Lung microvascular endothelial cell (primary cell): Measurements from ENCODE around the gene EREG. TPM values are rescaled to one million over a fixed set of nuclear protein-coding genes. Genes with fewer than 3 reads are reported as not detected.
"Not testable (repeated sequence)": the region's sequence is repeated elsewhere in the genome, so short reads cannot be mapped to it uniquely, and the experiment has no call there.

Source experiments
- DNase-seq, 2 donors: peaks; one replicate each; pipeline versions ENCODE4 v3.0.0 to v3.0.0-alpha.2; 2010; ENCODE audit warnings: low read depth in 2 of 2
- total RNA-seq: library from RNA; depleted of rRNA; stranded (reverse); fragments of >200 nt; gene quantifications from 2 replicates; pipeline ENCODE4 v1.2.1, GENCODE V29; 2014

EREG gene
- total RNA-seq, 1 donor from 2014 or later, result not detected

DNA sequence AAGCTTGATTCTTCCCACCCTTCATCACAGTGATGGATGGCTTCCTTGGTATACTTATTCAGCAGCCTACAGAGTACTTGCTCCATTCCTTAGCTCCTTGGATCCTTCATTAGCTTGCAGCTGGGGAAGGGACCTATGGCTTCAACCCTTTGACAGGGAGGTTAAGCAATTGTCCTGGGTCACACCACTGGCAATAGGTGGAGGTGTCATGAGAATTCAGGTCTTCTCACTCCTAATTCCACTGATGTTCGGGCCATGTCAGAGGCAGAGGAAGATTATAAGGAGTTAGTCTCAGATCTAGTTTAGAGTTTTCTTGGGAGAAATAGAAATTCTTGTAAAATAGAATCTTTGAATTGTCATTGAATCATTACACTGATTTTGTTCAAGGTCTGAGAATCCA, 24.5 kb downstream of the EREG start:
- DNase-seq, result no peak

DNA sequence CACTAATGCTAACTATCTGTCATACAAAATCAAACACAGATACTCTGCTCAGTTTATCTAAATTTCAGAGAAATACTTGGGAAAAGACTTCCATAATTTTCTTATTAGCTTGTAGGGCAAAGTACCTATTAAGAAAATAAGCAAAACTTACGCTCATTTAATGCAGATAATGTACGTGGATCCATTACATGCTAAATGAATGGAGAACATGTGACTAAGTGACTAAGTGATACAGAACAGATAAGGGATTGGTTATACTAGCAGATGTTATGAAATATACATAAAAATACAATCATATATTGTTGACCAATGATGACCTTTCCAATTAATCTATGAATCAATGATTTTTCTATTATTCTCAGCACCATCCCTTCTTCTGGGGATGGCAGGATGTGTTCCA, 25.7 kb downstream of the EREG start:
- no peak for DNase-seq

DNA sequence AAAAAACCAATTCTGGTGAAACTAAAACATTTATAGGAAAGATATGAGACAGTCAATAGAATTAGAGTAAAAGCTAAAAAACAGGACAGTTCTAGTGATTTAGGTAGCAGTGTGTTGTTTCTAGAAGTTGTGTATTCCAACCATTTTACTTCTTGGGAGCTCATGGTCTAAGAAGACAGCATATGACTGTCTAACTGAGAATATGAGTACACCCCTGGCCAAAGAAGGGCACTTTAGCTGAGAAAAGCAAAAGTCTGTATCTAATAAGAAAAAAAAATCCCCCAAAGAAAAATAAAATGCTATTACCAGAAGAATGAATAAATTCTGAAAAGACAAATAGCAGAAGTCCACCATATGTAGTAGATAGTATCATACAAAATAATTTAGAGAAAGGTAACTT, 26.4 kb downstream of the EREG start:
- DNase-seq, result no peak

DNA sequence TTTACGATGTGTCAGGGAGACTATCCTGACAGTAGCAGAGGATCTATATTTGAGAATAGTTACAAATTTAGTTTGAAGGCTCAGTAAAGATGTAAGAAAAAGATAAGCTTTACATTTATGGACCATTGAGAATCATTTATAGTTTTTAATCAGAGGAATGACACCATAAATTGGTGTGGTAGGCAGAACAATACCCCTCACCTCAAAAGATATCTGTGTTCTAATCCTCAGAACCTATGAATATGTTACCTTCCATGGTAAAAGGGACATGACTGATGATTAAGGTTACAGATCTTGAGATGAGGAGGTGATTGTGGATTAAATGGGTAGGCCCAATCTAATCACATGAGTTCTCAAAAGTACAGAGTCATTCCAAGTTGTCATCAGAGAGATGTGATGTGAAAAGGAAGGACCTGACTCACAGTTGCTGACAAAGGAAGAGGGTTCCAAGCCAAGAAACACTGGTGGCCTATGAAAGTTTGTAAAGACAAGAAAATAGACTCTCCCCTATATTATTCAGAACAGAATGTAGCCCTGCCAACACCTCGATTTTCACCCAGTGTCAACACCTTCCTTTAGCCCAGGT, 27.0 kb downstream of the EREG start:
- DNase-seq, result peak in 1 of 2 donors; percentile 92

DNA sequence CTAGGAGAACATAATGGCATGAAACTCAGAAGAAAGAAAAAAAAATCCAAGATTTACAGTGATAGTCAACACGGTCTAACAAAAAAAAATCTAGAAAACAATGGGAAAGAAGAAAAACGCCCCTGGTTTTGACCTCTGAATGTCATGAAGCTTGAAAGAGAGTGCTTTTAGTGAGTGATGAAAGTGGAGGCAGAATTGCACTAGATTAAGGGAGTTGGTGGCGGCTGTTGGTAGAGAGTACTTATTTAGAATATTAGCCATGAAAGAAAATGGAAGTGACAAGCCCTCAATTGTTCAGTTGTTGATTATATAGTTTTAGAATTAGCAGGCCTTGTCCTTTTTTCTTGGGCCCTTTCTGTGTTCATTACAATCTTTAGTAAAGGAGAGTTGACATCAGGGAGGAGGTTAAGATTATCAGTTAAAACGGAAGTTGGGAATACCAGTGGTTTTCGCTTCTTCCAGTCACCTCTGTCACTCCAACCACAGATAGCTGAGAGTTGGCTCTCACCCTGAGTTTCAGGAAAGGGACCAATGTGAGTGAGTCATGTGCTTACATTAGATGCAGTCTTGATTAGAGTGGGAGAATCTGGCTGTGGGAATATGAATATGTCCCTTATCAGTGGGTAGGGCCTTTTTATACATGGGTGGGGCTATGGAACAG, 29.7 kb downstream of the EREG start:
- peak; percentile 14 to 73 for DNase-seq

DNA sequence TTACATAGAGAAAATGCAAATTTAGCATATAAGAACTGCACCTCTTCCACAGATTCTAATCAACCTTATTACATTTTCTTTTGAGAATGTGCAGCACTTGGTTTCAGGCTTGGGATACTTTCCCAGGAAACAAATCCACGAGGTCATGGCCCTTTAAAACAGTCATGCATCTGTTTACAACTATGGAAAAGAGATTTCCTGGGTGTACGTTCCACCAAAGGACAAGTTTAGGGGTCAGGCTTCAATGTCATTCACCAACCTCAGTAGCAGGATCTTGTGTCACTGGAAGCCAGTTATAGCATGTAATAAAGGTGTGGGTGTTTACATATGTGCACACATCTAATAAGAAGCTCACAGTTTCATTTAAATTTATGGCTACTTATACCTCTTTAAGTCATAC, 30.7 kb downstream of the EREG start:
- peak in 1 of 2 donors; percentile 14 for DNase-seq

DNA sequence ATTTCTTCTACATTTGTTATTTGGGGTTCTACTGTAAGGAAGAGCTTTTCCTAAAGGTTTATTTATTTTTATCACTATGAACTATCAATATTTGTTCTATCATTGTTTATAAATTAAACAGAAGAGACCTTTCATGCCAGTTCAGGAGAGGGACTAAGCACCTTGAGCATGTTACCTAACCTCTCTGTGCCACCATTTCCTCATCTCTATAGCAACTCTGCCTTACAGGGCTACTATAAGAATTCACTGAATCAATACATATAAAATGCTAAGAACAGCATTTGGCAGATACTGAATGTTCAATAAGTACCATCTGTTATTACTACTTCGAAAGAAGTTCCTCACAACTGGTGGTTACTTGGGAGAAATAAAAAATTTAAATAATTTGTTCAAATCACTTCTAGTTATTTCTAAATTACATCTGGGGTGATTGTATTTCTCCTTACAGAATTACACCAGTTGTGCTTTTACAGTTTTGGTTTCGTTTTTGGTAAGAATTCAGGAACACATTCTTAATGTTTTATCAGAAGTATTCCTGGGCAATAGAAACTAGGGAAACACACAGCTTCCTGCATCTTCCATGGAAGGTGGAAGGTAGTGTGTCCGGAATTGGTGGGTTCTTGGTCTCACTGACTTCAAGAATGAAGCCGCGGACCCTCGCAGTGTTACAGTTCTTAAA, 32.9 kb downstream of the EREG start:
- DNase-seq, result peak in 1 of 2 donors; percentile 43

DNA sequence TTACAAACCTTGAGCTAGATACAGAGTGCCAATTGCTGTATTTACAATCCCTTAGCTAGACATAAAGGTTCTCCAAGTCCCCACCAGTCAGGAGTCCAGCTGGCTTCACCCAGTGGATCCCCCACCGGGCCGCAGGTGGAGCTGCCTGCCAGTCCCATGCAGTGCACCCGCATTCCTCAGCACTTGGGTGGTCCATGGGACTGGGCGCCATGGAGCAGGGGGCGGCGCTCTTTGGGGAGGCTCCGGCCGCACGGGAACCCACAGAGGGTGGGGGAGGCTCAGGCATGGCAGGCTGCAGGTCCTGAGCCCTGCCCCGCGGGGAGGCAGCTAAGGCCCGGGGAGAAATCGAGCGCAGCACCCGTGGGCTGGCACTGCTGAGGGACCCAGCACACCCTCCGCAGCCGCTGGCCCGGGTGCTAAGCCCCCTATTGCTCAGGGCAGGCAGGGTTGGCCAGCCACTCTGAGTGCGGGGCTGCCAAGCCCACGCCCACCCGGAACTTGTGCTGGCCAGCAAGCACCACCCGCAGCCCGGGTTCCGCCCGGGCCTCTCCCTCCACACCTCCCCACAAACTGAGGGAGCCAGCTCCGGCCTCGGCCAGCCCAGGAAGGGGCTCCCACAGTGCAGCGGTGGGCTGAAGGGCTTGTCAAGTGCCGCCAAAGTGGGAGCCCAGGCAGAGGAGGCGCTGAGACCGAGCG, 34.1 kb downstream of the EREG start:
- not testable (repeated sequence) for DNase-seq

DNA sequence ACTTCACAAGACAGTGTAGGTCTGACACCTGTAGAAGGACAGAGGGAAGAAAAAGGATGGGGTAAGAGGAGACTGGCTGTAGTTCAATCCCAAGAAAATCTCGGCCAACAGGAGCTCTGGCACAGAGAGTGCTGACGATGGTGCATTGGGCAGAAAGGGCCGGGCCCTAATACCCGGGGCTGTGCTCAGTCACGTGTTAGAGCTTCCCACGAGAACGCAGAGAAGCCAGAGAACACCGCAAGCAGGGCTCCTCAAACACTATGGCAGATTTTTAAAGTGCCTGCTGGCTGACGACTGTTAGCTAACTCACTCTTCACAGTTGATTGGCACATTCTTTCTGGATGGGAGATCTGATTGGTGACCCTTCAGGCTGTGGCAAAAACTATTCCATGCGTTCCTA, 35.5 kb downstream of the EREG start:
- no peak for DNase-seq

DNA sequence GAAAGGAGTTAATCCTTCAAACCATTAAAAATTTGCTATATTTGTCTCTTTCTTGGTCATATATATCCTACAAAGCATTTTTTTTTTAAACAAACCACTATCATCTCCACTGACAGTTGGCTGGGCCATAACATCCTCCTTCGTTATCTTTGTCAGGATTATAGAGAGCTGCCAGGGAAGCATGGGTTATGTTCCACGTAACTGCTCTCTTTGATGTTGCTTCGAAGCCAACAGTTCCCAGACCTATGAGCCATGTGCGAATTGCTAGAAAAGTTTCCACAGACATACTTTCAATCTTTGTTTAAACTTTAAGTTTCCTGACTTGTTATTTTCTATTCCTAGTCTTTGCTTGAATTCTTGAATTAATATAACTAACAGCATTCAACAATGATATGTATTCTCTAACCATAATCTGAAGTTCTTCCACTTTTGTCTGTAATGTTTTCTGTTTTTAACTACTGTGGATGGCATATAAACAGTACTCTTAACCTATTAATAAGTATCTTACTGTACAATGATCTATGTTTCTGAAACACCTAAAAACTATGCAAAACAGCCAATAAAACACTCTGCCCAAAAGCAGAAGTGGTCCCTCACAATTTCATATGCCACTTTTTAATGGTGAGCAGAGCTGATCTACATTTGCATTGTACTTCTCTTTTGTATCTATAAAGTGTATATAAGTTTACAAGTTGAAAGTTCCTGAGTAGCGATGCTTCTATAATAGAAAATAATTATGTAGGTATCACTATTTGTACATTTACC, 37.9 kb downstream of the EREG start:
- DNase-seq, result no peak

DNA sequence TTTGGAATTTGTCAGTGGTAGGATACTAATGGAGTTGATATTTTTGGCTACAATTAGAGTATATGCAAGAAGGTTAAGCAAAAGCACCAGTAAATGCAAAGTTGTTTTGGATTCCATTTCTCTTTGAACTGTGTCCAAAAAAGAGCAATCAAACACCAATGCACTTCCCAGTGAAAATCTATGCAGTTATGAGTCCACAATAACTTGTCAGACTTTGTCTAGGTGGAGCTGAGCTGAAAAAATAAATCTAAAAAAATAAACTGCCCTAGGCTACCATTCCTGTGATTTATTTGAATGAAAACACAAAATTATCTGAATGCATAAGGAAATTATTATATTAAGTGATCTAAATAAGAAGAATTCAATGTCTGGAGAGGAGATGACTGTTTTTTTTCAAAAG, 42.9 kb downstream of the EREG start:
- DNase-seq, result no peak

DNA sequence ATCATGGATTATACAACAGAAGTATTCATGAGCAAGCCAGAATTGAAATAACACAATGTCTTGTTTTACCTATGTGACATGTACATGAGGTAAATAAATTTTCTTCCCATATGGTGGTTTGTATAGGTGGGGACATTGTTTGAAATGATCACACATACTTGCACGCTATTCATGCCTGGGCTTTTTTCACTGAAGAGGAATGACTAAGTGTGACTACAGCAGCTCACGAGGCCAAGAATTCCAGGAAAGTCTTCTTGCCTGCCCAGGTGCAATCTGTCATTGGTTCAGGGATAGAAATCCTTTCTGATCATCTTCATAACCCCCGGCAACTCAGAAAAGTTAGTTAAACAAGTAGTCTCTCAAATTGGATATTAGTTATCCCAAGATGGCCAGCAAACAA, 43.7 kb downstream of the EREG start:
- peak in 1 of 2 donors; percentile 59 for DNase-seq

DNA sequence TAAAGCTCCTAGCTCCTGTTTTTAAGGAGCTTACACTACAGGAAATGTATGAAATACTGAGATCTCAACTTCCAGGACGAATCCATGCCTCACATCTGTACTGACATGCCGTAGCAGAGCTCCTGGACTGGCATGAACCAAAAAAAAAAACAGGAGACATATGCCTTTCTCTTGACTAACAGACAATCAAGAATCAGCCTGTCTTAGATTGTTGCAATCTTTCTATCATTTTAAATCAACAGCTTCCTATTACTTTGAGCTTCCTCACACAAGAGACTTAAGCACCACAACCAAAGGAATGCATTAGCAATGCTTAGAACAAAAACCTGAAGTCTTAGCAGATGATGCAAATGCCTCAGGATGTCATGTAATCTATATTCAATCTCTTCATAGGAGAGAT, 45.3 kb downstream of the EREG start:
- DNase-seq, result no peak

DNA sequence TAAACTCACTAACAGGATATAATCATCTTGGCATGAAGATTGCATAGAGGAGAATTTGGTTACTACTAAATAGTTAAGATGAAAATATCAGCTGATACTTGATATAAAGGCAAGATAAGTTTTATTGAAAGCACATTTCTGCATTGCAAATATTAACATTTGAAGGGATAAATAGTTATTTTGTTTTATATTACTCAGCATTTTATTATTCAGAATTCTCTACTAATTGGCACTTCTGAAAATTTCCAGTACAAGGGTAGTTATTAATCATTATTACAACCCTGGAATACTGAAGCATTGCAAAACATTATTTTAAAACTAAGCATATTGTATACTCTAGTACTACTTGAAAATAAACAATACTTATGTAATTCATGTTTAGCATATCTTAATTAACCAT, 47.3 kb downstream of the EREG start:
- DNase-seq, result no peak

DNA sequence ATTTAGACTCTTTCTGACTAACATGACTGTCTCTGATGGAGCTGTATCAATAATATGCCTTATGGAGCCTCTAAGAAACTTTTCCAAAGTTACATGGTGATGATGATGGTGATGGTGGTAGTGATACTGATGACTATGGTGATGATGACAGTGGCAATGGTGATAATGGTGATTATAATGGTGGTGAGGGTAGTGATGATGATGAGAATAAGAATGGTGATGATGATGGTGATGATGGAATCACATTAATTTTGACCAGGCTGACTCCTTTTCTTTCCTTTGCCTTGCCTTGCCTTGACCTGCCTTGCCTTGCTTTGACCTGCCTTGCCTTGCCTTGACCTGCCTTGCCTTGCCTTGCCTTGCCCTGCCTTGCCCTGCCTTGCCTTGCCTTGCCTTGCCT, 48.3 kb downstream of the EREG start:
- no peak for DNase-seq

DNA sequence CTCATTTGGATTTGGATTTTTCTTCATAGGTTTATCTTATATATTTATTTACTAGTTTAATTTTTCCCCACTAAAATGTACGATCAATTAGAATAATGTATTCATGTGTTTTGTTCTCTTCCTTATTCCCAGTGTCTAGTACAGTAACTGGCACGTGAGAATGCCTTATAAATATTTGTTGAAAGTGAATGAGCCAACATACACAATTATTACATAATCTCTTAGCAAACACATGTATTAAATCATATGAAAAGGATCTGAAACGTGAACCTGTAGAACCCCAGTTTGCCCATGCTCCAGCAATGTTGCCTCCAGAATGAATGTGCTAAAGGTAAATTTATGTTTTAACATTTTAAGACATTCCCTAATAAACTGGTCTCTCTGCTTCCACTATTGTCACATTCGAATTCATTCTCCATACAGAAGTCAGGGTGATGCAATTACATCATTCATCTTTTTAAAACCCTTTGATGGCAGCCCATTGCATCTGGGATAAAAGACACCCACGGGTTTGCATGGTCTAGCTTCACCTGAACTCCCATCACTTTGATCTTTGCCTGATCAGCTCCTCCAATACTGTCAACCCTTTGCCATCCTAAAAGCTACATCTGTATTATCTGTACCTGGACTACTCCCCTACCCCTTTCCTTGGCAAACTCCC, 49.3 kb downstream of the EREG start:
- no peak for DNase-seq

DNA sequence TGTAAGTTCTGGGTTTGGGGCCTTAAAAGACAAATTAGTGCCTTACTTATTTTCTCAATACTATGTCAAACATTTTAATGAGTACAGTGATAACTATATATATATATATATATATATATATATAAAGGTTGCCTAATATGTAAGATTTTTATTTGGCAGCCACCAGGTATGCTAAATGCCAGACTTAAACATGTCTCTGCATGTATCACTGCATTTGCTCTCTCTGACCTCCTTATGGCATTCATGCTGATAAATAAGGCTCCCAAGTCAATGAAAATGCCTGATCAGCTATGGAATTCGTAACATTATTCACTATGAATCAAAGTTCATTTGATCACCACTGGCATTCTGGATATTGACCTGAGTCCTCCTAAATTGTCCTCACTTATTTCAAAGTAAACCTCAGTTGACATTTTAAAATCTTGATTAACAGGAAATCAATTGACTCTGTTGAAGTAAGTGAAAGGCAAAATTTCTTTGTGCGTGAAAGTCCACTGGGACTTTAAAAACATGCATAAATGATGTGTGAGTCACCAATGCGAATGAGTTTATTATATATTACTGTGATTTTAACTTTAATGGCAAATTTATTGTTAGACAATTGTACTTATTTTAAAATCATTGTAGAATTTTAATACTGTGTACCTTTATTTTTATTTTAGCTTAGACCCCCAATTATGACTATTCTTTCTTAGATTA, 50.8 kb downstream of the EREG start:
- DNase-seq, result no peak

DNA sequence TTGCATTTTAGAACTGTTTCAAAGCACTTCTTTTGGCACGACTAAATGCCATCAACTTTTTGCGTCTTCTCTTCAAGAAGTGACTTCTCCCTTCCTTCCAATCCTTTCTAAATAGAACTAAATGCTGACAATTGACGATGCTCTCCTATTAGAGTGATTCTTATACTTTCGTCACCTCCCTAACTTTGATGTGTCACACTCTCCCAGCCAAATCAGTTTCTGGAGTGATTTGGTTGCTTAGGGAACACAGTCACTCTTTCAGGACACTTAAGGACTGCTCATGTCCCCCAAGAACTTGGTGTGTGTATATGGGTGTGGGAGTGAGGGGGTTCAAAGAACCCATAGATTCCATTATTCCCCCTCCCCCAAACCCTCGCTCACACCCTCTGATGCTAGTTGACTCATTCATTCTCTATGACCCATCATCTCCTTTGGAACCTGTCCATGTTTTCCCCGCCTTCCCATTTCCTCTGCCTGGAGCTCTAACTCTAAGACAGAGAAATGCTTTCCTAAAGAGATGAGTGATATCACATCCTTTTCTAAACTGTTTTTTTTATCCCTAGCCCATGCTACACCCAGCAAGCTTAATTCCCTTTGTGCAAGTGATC, 53.2 kb downstream of the EREG start:
- DNase-seq, result peak; percentile 52 to 97

DNA sequence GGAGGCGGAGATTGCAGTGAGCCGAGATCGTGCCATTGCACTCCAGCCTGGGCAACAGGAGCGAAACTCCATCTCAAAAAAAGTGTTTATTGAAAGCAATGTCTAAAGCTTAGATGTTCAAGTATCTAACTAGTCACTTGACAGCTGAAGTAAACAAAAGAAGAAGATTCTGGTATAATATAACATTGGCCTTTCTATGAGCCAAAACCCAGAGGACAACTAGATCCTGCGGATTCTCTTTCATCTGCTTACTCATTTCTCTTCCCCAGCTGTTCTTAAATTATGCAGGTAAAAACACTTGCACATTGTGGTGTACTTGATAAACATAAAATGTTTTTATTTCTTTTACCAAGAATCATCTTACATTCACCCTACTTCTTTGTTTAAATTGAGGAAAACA, 55.9 kb downstream of the EREG start:
- DNase-seq, result no peak

DNA sequence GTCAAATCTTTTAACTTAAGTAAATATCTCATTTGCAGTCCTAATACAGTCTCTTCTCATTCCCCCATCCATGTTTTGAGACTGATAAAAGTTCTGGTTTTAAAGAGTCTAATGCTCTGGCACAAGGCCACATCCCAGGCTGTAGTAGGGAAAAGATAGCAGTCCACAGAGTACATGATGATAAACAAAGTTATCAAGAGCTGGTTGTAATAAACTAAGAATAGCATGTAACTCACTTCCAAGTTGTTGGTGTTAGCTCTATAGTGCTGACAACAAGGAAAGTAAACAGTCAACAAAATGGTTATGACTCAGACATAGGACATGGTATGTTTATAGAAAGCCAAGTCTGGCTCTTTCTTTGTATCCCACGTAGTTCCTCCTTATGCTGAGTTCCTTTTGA, 58.2 kb downstream of the EREG start:
- DNase-seq, result peak; percentile 25 to 96
